ENCODE results near the gene RMC1.
"Not testable (repeated sequence)": the region's sequence is repeated elsewhere in the genome, so short reads cannot be mapped to it uniquely, and the experiment has no call there.

The RMC1 gene

DNA sequence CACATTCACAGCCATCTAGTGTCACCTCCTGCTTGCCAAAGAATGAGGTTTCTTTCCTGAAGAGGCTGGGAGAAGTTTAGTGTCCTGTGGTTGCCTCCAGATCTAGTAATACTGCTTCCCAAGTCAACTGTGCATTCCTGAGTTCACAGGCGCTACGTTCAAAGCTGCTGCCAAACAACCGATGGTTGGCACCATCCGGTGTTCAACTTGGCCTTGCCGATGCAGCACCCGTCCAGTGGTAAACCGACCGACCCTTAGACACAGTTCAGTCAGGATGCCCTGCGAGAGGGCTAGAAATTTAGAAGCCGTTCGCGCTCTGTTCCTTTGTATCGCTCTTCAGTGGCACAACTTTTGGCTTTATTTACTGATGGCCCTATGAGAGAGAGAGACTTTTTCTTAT is 28.6 kb downstream of the RMC1 start:
- no peak for DNase-seq (ENCODE audit: low read depth in 2 of 2)

DNA sequence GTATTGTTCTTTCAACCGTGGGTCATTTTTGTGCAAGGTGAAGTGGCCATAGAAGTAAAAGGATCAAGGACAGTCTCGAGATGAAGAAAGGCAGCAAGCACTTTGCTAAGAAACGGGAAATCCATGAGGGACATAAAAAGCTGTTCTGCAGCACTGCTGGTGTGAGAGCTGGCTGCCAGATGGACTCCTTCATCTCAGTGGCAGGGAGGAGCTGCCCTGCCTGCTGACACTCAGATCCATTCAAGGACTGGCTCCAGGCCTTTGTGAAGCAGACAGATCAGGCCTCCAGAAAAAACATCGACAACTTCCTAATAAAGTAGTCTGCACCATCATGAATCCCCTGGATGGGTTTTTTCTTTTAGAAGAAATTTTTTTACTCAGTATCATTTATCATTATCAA is 29.5 kb downstream of the RMC1 start:
- no peak for DNase-seq (ENCODE audit: low read depth in 2 of 2)

- no peak for DNase-seq (ENCODE audit: low read depth in 2 of 2)
These were observed 31.0 kb downstream of the RMC1 start for GRCh38 chr18:23534276-23534675.

DNA sequence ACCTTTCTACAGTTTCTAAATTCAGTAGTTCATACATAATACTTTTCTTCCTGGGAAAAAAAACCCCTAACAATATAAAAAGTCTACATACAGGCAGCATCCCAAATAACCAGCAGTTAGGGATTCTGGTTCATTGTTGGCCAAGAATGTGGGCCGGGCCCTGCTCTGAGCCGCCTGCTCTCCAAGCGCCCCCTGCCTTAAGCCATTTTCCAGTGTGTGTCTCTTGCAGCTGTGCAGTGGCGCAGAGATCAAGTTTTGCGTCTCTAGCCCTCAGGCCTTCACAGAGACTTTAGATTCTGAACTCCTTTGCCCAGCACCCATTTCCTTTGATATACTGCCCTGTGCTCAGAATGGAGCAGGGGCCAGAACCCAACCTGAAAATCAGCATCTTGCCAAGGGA is 32.9 kb downstream of the RMC1 start:
- DNase-seq (ENCODE audit: low read depth in 2 of 2): no peak

- DNase-seq (ENCODE audit: low read depth in 2 of 2): no peak
These were observed 34.0 kb downstream of the RMC1 start for GRCh38 chr18:23537274-23537673.

DNA sequence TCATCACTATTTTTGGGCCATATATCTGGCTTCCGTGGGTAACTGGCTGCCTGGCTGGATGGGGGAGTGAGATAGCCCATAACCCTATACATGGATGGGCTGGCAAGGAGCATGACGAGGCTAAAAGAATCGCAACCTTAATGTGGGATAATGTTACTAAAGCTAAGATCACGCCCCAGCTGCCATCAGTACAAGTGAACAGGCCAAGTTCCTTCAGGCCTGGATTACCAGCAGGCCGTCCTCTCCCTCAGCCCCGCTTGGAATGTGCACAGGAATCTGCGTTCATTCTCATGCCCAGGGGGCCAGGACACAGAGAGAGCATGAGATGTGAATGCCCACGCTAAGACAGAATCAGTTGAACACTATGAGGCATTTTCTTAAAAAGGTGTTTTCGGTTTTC is 34.7 kb downstream of the RMC1 start:
- DNase-seq (ENCODE audit: low read depth in 2 of 2): no peak

- no peak for DNase-seq (ENCODE audit: low read depth in 2 of 2)
These were observed 35.6 kb downstream of the RMC1 start for GRCh38 chr18:23538870-23539269.

- no peak for DNase-seq (ENCODE audit: low read depth in 2 of 2)
These were observed 36.0 kb downstream of the RMC1 start for GRCh38 chr18:23539296-23539695.

DNA sequence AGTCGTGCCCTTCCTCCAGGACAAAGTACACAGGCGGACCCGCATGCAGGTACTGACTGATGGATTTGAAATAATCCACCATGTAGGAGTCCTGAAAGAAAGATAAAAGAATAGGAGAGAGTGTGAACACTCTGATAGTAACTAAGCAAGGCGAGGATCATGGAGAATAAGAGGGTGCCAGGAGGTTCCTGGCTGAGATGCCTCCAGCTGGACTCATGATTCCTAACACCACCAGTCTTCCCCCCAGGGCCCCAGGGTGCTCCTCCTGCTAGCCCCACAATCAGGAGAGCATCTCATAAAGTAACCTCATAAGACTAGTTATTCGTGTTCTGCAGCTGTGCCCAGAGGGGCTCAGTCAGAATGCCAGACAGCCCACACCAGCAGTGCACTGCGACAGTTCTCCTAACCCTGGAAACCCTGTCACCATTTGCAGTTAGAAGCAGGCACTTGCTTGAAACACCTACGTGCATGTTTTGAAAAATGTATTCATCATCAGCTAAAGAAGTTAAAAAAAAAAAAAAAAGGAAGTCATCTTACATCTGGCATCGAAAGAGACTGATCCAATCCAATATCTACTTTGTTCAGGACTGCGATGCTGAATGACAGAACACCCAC is 36.7 kb downstream of the RMC1 start:
- DNase-seq (ENCODE audit: low read depth in 2 of 2): no peak

GRCh38 chr18:23540867-23541266 is 37.6 kb downstream of the RMC1 start:
- no peak for DNase-seq (ENCODE audit: low read depth in 2 of 2)

DNA sequence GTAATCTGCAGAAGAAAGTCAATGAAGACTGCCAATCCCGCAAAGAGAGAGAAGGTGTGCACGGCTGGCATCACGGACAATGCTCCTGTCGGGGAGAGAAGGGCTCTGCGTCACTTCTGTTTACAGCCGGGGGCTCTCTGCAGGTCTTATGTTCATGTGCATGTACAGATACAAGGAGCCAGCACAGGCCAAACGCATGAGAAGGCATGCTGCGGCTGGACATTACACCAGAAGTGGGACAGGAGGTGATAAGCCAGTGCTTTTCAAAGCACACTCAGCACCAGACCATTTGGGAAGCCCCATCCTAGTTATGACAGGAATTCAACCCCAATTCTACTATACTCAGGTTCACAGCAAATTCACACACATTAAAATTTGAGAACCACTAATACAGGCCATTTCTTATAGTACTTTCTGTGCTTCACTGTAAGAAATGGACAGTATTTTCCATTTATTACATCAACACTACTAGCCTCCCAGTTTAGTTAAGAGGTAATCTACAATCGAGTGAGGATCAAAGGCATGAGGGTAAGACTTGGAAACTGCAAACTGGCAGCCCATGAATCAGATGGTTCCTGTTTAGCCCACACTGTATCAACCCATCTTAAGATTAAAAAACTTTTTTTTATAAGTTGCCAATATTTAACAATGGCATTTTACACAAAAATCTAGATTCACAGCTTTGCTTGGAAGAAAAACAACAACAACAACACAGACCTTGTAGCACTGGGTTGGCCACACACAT is 38.2 kb downstream of the RMC1 start:
- no peak for DNase-seq (ENCODE audit: low read depth in 2 of 2)

- DNase-seq (ENCODE audit: low read depth in 2 of 2): no peak
These were observed 39.1 kb downstream of the RMC1 start for GRCh38 chr18:23542461-23542860.

DNA sequence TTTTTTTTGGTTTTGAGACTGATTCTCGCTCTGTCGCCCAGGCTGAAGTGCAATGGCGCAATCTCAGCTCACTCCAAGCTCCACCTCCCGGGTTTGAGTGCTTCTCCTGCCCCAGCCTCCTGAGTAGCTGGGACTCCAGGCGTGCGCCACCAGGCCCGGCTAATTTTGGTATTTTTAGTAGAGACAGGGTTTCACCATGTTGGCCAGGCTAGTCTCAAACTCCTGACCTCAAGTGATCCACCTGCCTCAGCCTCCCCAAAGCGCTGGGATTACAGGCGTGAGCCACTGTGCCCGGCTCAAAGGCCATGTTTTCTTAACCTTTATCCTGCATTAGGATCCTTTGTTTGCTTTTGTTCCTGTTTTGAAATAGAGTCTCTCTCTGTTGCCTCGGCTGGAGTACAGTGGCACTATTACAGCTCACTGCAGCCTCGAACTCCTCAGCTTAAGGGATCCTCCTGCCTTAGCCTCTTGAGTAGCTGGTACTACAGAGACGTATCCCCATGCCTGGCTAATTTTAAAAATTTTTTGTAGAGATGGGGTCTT is 42.0 kb downstream of the RMC1 start:
- DNase-seq (ENCODE audit: low read depth in 2 of 2): no peak

- no peak for DNase-seq (ENCODE audit: low read depth in 2 of 2)
These were observed 44.0 kb downstream of the RMC1 start for GRCh38 chr18:23547306-23547705.

GRCh38 chr18:23547846-23548245 is 44.5 kb downstream of the RMC1 start:
- DNase-seq (ENCODE audit: low read depth in 2 of 2): no peak

GRCh38 chr18:23548275-23548674 is 45.0 kb downstream of the RMC1 start:
- no peak for DNase-seq (ENCODE audit: low read depth in 2 of 2)

DNA sequence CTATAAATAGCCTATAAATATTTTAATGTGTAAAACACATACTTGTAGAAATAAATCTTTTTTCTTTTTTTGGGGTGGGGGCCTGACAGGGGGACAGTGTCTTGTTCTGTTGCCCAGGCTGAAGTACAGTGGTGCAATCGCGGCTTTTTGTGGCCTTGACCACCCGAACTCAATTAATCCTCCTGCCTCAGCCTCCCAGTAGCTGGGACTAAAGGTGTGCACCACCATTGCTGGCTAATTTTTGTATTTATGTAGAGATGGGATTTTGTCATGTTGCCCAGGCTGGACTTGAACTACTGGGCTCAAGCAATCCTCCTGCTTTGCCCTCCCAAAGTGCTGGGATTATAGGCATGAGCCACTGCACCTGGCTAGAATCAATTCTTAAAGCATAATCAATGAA is 45.4 kb downstream of the RMC1 start:
- DNase-seq (ENCODE audit: low read depth in 2 of 2): no peak

GRCh38 chr18:23550898-23551297 is 47.6 kb downstream of the RMC1 start:
- DNase-seq (ENCODE audit: low read depth in 2 of 2): no peak

- no peak for DNase-seq (ENCODE audit: low read depth in 2 of 2)
These were observed 48.7 kb downstream of the RMC1 start for GRCh38 chr18:23551978-23552377.

DNA sequence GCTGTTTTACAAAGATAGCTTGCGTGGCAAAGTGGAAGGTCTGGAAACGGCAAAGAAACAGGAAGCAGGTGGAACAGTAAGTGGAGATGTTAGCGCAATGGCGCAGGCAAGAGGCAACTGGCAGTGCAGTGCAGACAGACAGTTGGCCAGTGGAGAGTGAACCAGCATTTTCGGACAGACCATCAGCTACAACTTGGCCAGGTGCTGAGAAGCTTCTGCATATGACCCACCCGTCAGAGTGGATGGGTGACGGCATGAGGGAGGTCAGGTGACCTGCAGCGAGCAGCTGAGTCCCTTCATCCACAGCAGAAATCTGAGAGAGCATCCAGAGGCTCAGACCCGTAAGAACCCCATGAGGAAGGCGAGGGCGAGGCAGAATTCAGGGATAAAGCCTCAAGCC is 49.2 kb downstream of the RMC1 start:
- DNase-seq (ENCODE audit: low read depth in 2 of 2): no peak

DNA sequence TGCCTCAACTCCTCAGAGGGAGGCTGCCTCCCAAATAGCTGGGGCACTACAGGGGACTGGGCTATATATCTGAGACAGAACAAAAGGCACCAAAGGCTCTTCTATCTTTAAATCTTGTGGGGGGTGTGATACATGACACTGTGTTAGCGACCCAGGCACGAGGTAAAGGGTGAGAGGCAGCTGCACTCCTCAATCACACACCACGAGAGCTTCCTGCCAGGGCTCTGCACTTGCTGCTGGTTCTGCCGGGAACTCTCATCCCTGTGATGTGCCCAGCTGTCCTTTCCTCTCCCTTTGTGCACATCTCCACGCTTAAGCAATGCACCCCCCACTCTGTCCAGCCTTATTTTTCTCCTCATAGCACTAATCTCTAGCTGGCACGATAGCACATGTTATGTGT is 50.6 kb downstream of the RMC1 start:
- no peak for DNase-seq (ENCODE audit: low read depth in 2 of 2)

- no peak for DNase-seq (ENCODE audit: low read depth in 2 of 2)
These were observed 53.0 kb downstream of the RMC1 start for GRCh38 chr18:23556145-23556780.

DNA sequence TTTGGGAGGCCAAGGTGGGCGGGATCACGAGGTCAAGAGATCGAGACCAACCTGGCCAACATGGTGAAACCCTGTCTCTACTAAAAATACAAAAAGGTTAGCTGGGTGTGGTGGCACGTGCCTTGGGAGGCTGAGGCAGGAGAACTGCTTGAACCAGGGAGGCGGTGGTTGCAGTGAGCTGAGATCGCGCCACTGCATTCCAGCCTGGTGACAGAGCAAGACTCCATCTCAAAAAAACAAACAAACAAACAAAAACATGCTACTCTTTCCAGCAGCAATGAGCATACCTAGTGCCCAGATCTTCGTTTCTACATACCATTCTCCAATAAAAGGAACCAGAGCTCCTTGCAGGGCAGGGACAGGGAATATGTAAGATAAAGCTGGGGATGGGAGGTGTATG is 54.2 kb downstream of the RMC1 start:
- DNase-seq (ENCODE audit: low read depth in 2 of 2): not testable (repeated sequence)
